Stimulated activated memory B cell treated with anti-CD40 and anti-IgM and Interleukin-4, amounts not matched to agents 10 μg/mL and 1 μg/mL and 100 μg/mL, for 72 hours (primary cell): ENCODE data around the gene PABPN1L.
A peak's percentile ranks its signal among the peaks of the same experiment; 100 is the strongest.

Experiments
- ATAC-seq: fragments of 150-1000 bp; cut with Tn5 transposase; 2 replicates; pipeline ENCODE4 v1.10.0; 2021
- H3K27ac Mint-ChIP-seq: one replicate; pipeline ENCODE4 v1.8.0; 2022; ENCODE audit warnings: mild to moderate bottlenecking, mixed read lengths
- H3K27me3 Mint-ChIP-seq: one replicate; pipeline ENCODE4 v1.8.0; 2022; ENCODE audit warnings: mixed read lengths
- H3K36me3 Mint-ChIP-seq: one replicate; pipeline ENCODE4 v1.8.0; 2022; ENCODE audit warnings: mixed read lengths
- H3K4me1 Mint-ChIP-seq: one replicate; pipeline ENCODE4 v1.8.0; 2022; ENCODE audit warnings: mixed read lengths
- H3K4me3 Mint-ChIP-seq: one replicate; pipeline ENCODE4 v1.8.0; 2022; ENCODE audit warnings: mild to moderate bottlenecking, moderate library complexity, mixed read lengths
- H3K9me3 Mint-ChIP-seq: one replicate; pipeline ENCODE4 v1.8.0; 2022; ENCODE audit warnings: mixed read lengths

Gene PABPN1L

GRCh38 chr16:88866151-88866920 is at the start of gene PABPN1L:
Gene PABPN1L (minus strand): TSS chr16:88866660. CDS start chr16:88866606, 54 bp downstream.
- Mint-ChIP-seq H3K36me3 (peaks cover 7% of the 10 kb centered on the region), H3K27me3 (peaks cover 56% of the 10 kb centered on the region), H3K27ac (no peak within 1 kb of the TSS), H3K4me3 (no peak within 1 kb of the TSS), H3K4me1 (peaks cover 25% of the 10 kb centered on the region), H3K9me3 (no peaks in the 10 kb centered on the region)
- no peak for ATAC-seq

- H3K9me3 Mint-ChIP-seq, result no peaks in the 10 kb centered on the region
- peaks cover 40% of the 10 kb centered on the region for H3K36me3 Mint-ChIP-seq
- H3K27me3 Mint-ChIP-seq, result no peaks in the 10 kb centered on the region
- H3K4me3 Mint-ChIP-seq, result no peak overlapping the region
- peaks cover 66% of the 10 kb centered on the region for H3K4me1 Mint-ChIP-seq
- H3K27ac Mint-ChIP-seq, result no peak overlapping the region
- ATAC-seq, result no peak
Observed at GRCh38 chr16:88915639-88916327, 49.3 kb upstream of the PABPN1L start.

- Mint-ChIP-seq H3K27ac (no peak overlapping the region), H3K4me1 (peaks cover 72% of the 10 kb centered on the region)
Observed at GRCh38 chr16:88914750-88915368, 48.4 kb upstream of the PABPN1L start.

GRCh38 chr16:88913870-88914269 is 47.4 kb upstream of the PABPN1L start:
- Mint-ChIP-seq H3K4me3 (no peak overlapping the region), H3K36me3 (peaks cover 47% of the 10 kb centered on the region), H3K4me1 (peaks cover 64% of the 10 kb centered on the region), H3K9me3 (no peaks in the 10 kb centered on the region), H3K27ac (no peak overlapping the region), H3K27me3 (no peaks in the 10 kb centered on the region)
- no peak for ATAC-seq

More at GRCh38 chr16:88914750-88915368, 48.4 kb upstream of the PABPN1L start:
- Mint-ChIP-seq H3K27me3 (no peaks in the 10 kb centered on the region), H3K36me3 (peaks cover 47% of the 10 kb centered on the region), H3K9me3 (no peaks in the 10 kb centered on the region), H3K4me3 (no peak overlapping the region)
- ATAC-seq, result peak; percentile 18

- no peak overlapping the region for H3K27ac Mint-ChIP-seq
- no peak for ATAC-seq
- peaks cover 66% of the 10 kb centered on the region for H3K4me1 Mint-ChIP-seq
- H3K9me3 Mint-ChIP-seq, result no peaks in the 10 kb centered on the region
- no peak overlapping the region for H3K4me3 Mint-ChIP-seq
- H3K36me3 Mint-ChIP-seq, result peaks cover 47% of the 10 kb centered on the region
- H3K27me3 Mint-ChIP-seq, result no peaks in the 10 kb centered on the region
Observed at GRCh38 chr16:88913001-88913612, 46.6 kb upstream of the PABPN1L start.

GRCh38 chr16:88912556-88912955 is 46.1 kb upstream of the PABPN1L start:
- no peak for ATAC-seq
- Mint-ChIP-seq H3K4me3 (no peak overlapping the region), H3K27me3 (no peaks in the 10 kb centered on the region), H3K9me3 (no peaks in the 10 kb centered on the region), H3K4me1 (peaks cover 68% of the 10 kb centered on the region), H3K27ac (peak overlapping the region; percentile 70), H3K36me3 (peaks cover 44% of the 10 kb centered on the region)

GRCh38 chr16:88911946-88912310 is 45.5 kb upstream of the PABPN1L start:
- Mint-ChIP-seq H3K36me3 (peaks cover 40% of the 10 kb centered on the region), H3K9me3 (no peaks in the 10 kb centered on the region), H3K4me1 (peaks cover 65% of the 10 kb centered on the region), H3K27me3 (no peaks in the 10 kb centered on the region), H3K4me3 (no peak overlapping the region), H3K27ac (peak overlapping the region; percentile 70)
- ATAC-seq, result no peak

- peaks cover 62% of the 10 kb centered on the region for H3K4me1 Mint-ChIP-seq
- peak; percentile 54 for ATAC-seq
- H3K4me3 Mint-ChIP-seq, result peak overlapping the region; percentile 15
- H3K9me3 Mint-ChIP-seq, result no peaks in the 10 kb centered on the region
- peaks cover 34% of the 10 kb centered on the region for H3K36me3 Mint-ChIP-seq
- H3K27me3 Mint-ChIP-seq, result no peaks in the 10 kb centered on the region
- peak overlapping the region; percentile 70 for H3K27ac Mint-ChIP-seq
Observed at GRCh38 chr16:88911136-88911945, 44.9 kb upstream of the PABPN1L start.

GRCh38 chr16:88910284-88911135 is 44.0 kb upstream of the PABPN1L start:
- no peak overlapping the region for H3K4me3 Mint-ChIP-seq
- H3K4me1 Mint-ChIP-seq, result peaks cover 64% of the 10 kb centered on the region
- H3K9me3 Mint-ChIP-seq, result no peaks in the 10 kb centered on the region
- H3K27me3 Mint-ChIP-seq, result no peaks in the 10 kb centered on the region
- H3K27ac Mint-ChIP-seq, result peak overlapping the region; percentile 70
- ATAC-seq, result no peak
- H3K36me3 Mint-ChIP-seq, result peaks cover 28% of the 10 kb centered on the region

GRCh38 chr16:88909431-88910210 is 43.2 kb upstream of the PABPN1L start:
- ATAC-seq, result no peak
- no peaks in the 10 kb centered on the region for H3K9me3 Mint-ChIP-seq
- no peak overlapping the region for H3K27ac Mint-ChIP-seq
- peaks cover 36% of the 10 kb centered on the region for H3K36me3 Mint-ChIP-seq
- H3K27me3 Mint-ChIP-seq, result no peaks in the 10 kb centered on the region
- H3K4me3 Mint-ChIP-seq, result no peak overlapping the region
- H3K4me1 Mint-ChIP-seq, result peaks cover 72% of the 10 kb centered on the region

GRCh38 chr16:88908307-88908706 is 41.8 kb upstream of the PABPN1L start:
- no peak overlapping the region for H3K4me3 Mint-ChIP-seq
- peaks cover 62% of the 10 kb centered on the region for H3K4me1 Mint-ChIP-seq
- H3K27ac Mint-ChIP-seq, result no peak overlapping the region
- no peaks in the 10 kb centered on the region for H3K9me3 Mint-ChIP-seq
- peaks cover 27% of the 10 kb centered on the region for H3K36me3 Mint-ChIP-seq
- ATAC-seq, result no peak
- no peaks in the 10 kb centered on the region for H3K27me3 Mint-ChIP-seq

- no peak overlapping the region for H3K27ac Mint-ChIP-seq
- peaks cover 66% of the 10 kb centered on the region for H3K4me1 Mint-ChIP-seq
- ATAC-seq, result no peak
- no peaks in the 10 kb centered on the region for H3K27me3 Mint-ChIP-seq
- H3K9me3 Mint-ChIP-seq, result no peaks in the 10 kb centered on the region
- peaks cover 28% of the 10 kb centered on the region for H3K36me3 Mint-ChIP-seq
- no peak overlapping the region for H3K4me3 Mint-ChIP-seq
Observed at GRCh38 chr16:88907768-88908167, 41.3 kb upstream of the PABPN1L start.

- ATAC-seq, result no peak
- Mint-ChIP-seq H3K4me1 (peaks cover 57% of the 10 kb centered on the region), H3K27me3 (no peaks in the 10 kb centered on the region), H3K36me3 (peaks cover 22% of the 10 kb centered on the region), H3K27ac (no peak overlapping the region), H3K9me3 (no peaks in the 10 kb centered on the region), H3K4me3 (no peak overlapping the region)
Observed at GRCh38 chr16:88906535-88907105, 40.2 kb upstream of the PABPN1L start.
